Panc1 (cell line): ENCODE data around the gene NOS1AP. TPM values are rescaled to one million over a fixed set of nuclear protein-coding genes. Genes with fewer than 3 reads are reported as not detected.

ENCODE experiments used
- ATAC-seq: fragments of 200-7000 bp; cut with Tn5 transposase; 2 replicates; pipeline ENCODE4 v1.9.1; 2020; ENCODE audit warnings: mild to moderate bottlenecking, moderate library complexity
- BruUV-seq: library from RNA; stranded (reverse); fragments of 400-500 nt; replicated peaks from 2 replicates; lab custom pipeline; 2021; lab: Mats Ljungman, UMichigan
- CTCF ChIA-PET: fragments of 300-600 bp; sonication (Branson Sonifier 250); formaldehyde crosslinking; loops from one replicate; lab custom pipeline; 2022; ENCODE audit warnings: antibody characterized with exemption; lab: Charles Lee
- POLR2A ChIA-PET: fragments of 300-600 bp; sonication (Branson Sonifier 250); formaldehyde crosslinking; loops from one replicate; lab custom pipeline; 2022; ENCODE audit warnings: antibody characterized with exemption; lab: Charles Lee
- DNase-seq: peaks from one replicate; pipeline ENCODE4 v3.0.0-alpha.2; 2010; ENCODE audit warnings: low read depth, low spot score
- H3K27ac ChIP-seq: 2 replicates; pipeline ENCODE4 v1.5.1; 2011; ENCODE audit warnings: mild to moderate bottlenecking, low read length, inconsistent platforms
- H3K27me3 ChIP-seq: fragments of 200-500 bp; sonication (Bioruptor generic); 2 replicates; pipeline ENCODE4 v1.6.0; 2014; ENCODE audit warnings: low read length, inconsistent platforms; ENCODE audit not compliant: control insufficient read depth, insufficient read depth
- H3K36me3 ChIP-seq: fragments of 200-500 bp; sonication (Bioruptor generic); 2 replicates; pipeline ENCODE4 v1.5.1; 2014; ENCODE audit warnings: inconsistent platforms, mild to moderate bottlenecking, low read length, moderate library complexity; ENCODE audit not compliant: control insufficient read depth, insufficient read depth
- H3K4me1 ChIP-seq: 2 replicates; pipeline ENCODE4 v1.5.1; 2011; ENCODE audit warnings: inconsistent platforms, mild to moderate bottlenecking, low read length, moderate library complexity; ENCODE audit not compliant: control insufficient read depth, insufficient read depth
- H3K4me3 ChIP-seq, 2 experiments: 2 replicates each; pipeline ENCODE4 v1.5.1; 2011 to 2012; ENCODE audit warnings: low read depth in 2 of 2, low read length in 2 of 2, mild to moderate bottlenecking in 2 of 2, inconsistent platforms in 1 of 2, moderate library complexity in 1 of 2
- H3K9me3 ChIP-seq: fragments of 200-500 bp; sonication (Bioruptor generic); 2 replicates; pipeline ENCODE4 v1.5.1; 2014; ENCODE audit warnings: low read depth, mild to moderate bottlenecking, inconsistent platforms, low read length, moderate library complexity; ENCODE audit not compliant: control insufficient read depth, insufficient read depth
- CTCF ChIP-seq: fragments of 450-650 bp; IDR thresholded peaks from 2 replicates; pipeline ENCODE4 v1.5.1; 2017; ENCODE audit warnings: mild to moderate bottlenecking
- POLR2AphosphoS5 ChIP-seq: IDR thresholded peaks from 2 replicates; pipeline ENCODE4 v1.6.1; 2012; ENCODE audit warnings: mild to moderate bottlenecking, low read depth, low read length, moderate library complexity
- REST ChIP-seq, 2 experiments: IDR thresholded peaks; 2 replicates each; pipeline ENCODE4 v1.6.1; 2011 to 2012; ENCODE audit warnings: low read depth in 2 of 2, control low read depth in 1 of 2, low read length in 1 of 2, mild to moderate bottlenecking in 1 of 2, moderate library complexity in 1 of 2; ENCODE audit not compliant: insufficient read depth in 1 of 2
- SIN3A ChIP-seq: IDR thresholded peaks from 2 replicates; pipeline ENCODE4 v1.6.1; 2012; ENCODE audit warnings: low read depth, mild to moderate bottlenecking, low read length, moderate library complexity, borderline replicate concordance; ENCODE audit not compliant: insufficient read depth
- TCF7L2 ChIP-seq: IDR thresholded peaks from 2 replicates; pipeline ENCODE4 v1.6.1; 2011; ENCODE audit warnings: mild to moderate bottlenecking, low read depth, low read length, inconsistent platforms
- in situ Hi-C: cut with HindIII; loops from 2 replicates; pipeline ENCODE4 v1.10.0; 2016; ENCODE audit warnings: low sequenced_read_pairs, low pct_unique_long_range_greater_than_20kb
- intact Hi-C: fragments of 100-400 bp; cut with micrococcal nuclease; formaldehyde crosslinking; loops from one replicate; pipeline ENCODE4 v1.10.0; 2022; ENCODE audit not compliant: unreplicated experiment
- total RNA-seq: library from RNA; stranded (reverse); gene quantifications from one replicate; pipeline ENCODE4 v1.2.1, GENCODE V29; 2021; ENCODE audit not compliant: unreplicated experiment

The NOS1AP gene
- total RNA-seq, 1 experiment from 2014 or later, result 27.9 TPM

GRCh38 chr1:162169031-162169790 is 99.7 kb downstream of the NOS1AP start:
- no peak for DNase-seq
- ChIA-PET CTCF (no interaction called here), POLR2A (no interaction called here)
- no peaks in the 10 kb centered on the region for H3K9me3 ChIP-seq
- H3K4me1 ChIP-seq, result peaks cover 59% of the 10 kb centered on the region
- H3K4me3 ChIP-seq, result no peak overlapping the region
- H3K36me3 ChIP-seq, result no peaks in the 10 kb centered on the region
- TF ChIP-seq CTCF, result no peak
- TF ChIP-seq TCF7L2, result no peak
- TF ChIP-seq SIN3A, result no peak
- TF ChIP-seq REST (IDR thresholded peaks at IDR 0.05; ENCODE audit: insufficient read depth in 1 of 2, low read depth in 2 of 2, low read length in 1 of 2), result no peak
- TF ChIP-seq POLR2AphosphoS5, result no peak
- BruUV-seq, result no TSS peak
- peak overlapping the region; percentile 71 for H3K27ac ChIP-seq
- in situ Hi-C loops, result no loop called here
- no peaks in the 10 kb centered on the region for H3K27me3 ChIP-seq
- intact Hi-C loops, result no loop called here
- no peak; the same call in 1 of the 2 replicates for ATAC-seq

- TF ChIP-seq SIN3A, result no peak
- TF ChIP-seq POLR2AphosphoS5, result no peak
- TF ChIP-seq TCF7L2, result no peak
- TF ChIP-seq REST (IDR thresholded peaks at IDR 0.05; ENCODE audit: insufficient read depth in 1 of 2, low read depth in 2 of 2, low read length in 1 of 2), result no peak
- TF ChIP-seq CTCF, result no peak
- Histone ChIP-seq H3K9me3 (no peaks in the 10 kb centered on the region), H3K4me3 (no peak overlapping the region), H3K27ac (peak overlapping the region; percentile 74), H3K27me3 (no peaks in the 10 kb centered on the region), H3K4me1 (peaks cover 65% of the 10 kb centered on the region), H3K36me3 (no peaks in the 10 kb centered on the region)
- DNase-seq (no peak), ATAC-seq (no peak)
- no TSS peak for BruUV-seq
- POLR2A ChIA-PET, result no interaction called here
- in situ Hi-C loops (no loop called here), intact Hi-C loops (no loop called here)
- CTCF ChIA-PET, result no interaction called here
These were observed 101.6 kb downstream of the NOS1AP start for GRCh38 chr1:162171111-162171510.
